Measurements from ENCODE around the gene DNAAF5. TPM values are rescaled to one million over a fixed set of nuclear protein-coding genes. Genes with fewer than 3 reads are reported as not detected.

Gene DNAAF5
- total RNA-seq, 4 donors from 2014 or later, result 26.8 to 75.8 (median 45.3) TPM

DNA sequence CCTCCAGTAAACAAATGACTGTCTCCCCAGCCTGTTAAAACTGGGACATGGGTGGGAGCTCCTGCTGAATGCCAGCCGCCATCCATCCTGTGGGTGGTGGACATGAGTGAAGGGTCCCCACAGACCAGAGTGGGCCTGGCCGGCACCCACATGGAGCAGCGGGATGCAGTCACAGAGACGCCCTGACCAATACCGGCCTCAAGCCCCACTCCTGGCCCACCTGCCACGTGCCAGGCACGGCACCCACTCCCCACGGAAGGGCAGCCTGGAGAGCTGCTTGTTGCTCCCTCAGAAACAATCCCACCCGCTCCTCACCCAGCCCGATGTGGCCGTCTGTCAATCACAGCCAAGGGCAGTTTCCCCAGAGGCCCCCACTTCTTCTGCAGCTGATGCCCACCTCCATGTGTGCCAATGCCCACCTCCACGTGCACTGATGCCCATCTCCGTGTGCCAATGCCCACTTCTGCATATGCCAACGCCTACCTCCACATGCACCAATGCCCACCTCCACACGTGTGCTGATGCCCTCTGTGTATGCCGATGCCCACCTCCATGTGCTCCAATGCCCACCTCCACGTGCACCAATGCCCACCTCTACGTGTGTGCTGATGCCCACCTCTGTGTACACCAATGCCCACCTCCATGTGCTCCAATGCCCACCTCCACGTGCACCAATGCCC is 42.8 kb upstream of the DNAAF5 start:
- no peaks in the 10 kb centered on the region for H3K4me1 ChIP-seq
- H3K4me3 ChIP-seq, result no peak overlapping the region
- peak in 1 of 3 donors; percentile 20 for DNase-seq
- peaks cover 0 to 12% (median 3%) of the 10 kb centered on the region in 4 donors for H3K9me3 ChIP-seq
- no peak overlapping the region for H3K27ac ChIP-seq
- H3K27me3 ChIP-seq, result no peaks in the 10 kb centered on the region
- peaks cover 0 to 4% (median 0%) of the 10 kb centered on the region in 3 donors for H3K36me3 ChIP-seq
- TF ChIP-seq, protein P1, sequence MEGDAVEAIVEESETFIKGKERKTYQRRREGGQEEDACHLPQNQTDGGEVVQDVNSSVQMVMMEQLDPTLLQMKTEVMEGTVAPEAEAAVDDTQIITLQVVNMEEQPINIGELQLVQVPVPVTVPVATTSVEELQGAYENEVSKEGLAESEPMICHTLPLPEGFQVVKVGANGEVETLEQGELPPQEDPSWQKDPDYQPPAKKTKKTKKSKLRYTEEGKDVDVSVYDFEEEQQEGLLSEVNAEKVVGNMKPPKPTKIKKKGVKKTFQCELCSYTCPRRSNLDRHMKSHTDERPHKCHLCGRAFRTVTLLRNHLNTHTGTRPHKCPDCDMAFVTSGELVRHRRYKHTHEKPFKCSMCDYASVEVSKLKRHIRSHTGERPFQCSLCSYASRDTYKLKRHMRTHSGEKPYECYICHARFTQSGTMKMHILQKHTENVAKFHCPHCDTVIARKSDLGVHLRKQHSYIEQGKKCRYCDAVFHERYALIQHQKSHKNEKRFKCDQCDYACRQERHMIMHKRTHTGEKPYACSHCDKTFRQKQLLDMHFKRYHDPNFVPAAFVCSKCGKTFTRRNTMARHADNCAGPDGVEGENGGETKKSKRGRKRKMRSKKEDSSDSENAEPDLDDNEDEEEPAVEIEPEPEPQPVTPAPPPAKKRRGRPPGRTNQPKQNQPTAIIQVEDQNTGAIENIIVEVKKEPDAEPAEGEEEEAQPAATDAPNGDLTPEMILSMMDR (IDR thresholded peaks at IDR 0.05), result no peak
- TF ChIP-seq POLR2A (IDR thresholded peaks at IDR 0.05), result no peak

DNA sequence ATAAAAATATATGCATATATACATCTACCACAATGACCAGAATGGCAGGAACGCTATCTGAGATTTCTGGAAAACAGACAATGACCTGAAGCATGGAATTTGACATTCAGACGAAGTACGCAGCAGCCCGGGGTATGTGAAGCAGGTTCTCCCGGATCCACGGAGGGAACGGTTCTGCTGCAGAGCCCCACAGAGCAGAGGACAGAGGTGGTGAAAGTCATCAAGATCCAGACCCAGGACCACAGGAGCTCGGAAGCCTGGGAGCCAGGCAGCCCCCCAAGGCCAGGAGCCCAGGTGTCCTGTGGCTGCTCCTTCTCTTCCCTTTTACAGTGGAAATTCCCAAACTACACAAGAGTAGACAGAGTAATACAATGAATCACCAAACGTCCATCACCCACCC is 42.1 kb upstream of the DNAAF5 start:
- DNase-seq, result no peak
- Histone ChIP-seq H3K27ac (no peak overlapping the region), H3K9me3 (peaks cover 0 to 14% (median 3%) of the 10 kb centered on the region in 4 donors), H3K27me3 (no peaks in the 10 kb centered on the region), H3K4me3 (no peak overlapping the region), H3K4me1 (no peaks in the 10 kb centered on the region), H3K36me3 (peaks cover 0 to 3% (median 0%) of the 10 kb centered on the region in 3 donors)
- TF ChIP-seq POLR2A (IDR thresholded peaks at IDR 0.05), result no peak
- TF ChIP-seq, protein P1 (IDR thresholded peaks at IDR 0.05), result no peak

DNA sequence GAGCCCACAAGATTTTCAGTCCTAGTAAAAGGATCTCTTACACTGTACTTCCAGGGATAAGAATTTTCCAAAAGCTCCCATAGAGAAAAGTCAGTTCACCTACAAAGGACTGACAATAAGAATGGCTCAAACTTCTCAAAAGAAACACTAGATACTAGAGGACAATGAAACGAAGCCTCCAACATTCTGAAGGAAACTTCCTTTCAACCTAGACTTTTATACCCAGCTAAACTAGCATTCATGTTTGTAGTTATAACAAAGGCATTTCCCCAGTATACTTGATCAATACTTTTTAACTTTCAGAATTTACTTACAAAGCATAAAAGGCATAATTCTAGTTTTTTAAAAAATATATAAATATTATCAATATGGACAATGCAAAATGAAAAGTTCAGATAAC is 41.0 kb upstream of the DNAAF5 start:
- H3K4me1 ChIP-seq, result no peaks in the 10 kb centered on the region
- H3K27me3 ChIP-seq, result no peaks in the 10 kb centered on the region
- no peak for TF ChIP-seq POLR2A (IDR thresholded peaks at IDR 0.05)
- TF ChIP-seq, protein P1 (IDR thresholded peaks at IDR 0.05), result no peak
- H3K27ac ChIP-seq, result no peak overlapping the region
- peaks cover 0 to 14% (median 3%) of the 10 kb centered on the region in 4 donors for H3K9me3 ChIP-seq
- DNase-seq, result no peak
- H3K4me3 ChIP-seq, result no peak overlapping the region
- no peaks in the 10 kb centered on the region for H3K36me3 ChIP-seq

DNA sequence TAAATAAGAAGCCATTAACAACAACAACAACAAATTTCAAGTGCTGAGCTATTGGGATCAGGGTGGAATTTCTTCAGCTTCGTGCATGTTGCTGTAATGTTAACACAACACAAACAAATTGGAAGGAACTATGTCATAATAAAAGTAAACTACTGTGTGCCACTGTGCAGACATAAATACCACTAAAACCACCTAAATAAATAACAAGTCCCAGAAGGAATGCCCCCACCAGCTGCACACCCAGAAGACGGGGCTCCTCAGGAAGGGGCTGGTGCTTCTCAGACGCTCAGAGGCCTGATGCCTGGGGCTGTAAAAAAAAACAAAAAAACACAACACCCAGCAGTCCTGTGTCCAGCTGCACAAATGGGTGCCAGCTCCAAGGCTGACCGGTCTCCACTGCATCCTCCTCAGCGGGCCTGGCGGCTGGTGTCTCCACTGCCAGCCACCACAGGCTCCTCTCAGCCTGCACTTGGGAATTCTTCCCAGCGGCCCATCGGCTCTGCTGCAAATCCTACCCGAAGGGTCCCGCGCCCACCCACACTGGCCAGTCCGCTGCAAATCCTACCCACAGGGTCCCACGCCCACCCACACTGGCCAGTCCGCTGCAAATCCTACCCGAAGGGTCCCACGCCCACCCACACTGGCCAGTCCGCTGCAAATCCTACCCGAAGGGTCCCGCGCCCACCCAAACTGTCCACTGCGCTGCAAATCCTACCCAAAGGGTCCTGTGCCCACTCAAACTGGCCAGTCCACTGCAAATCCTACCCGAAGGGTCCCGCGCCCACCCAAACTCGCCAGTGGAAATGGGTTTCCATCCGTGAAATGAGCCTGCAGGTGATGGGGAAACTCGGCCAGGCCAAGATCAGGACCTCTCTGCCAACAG is 35.8 kb upstream of the DNAAF5 start:
- Histone ChIP-seq H3K9me3 (peaks cover 0 to 11% (median 3%) of the 10 kb centered on the region in 4 donors), H3K27me3 (no peaks in the 10 kb centered on the region), H3K4me3 (no peak overlapping the region), H3K27ac (peak overlapping the region in 1 of 4 donors; percentile 8), H3K4me1 (no peaks in the 10 kb centered on the region), H3K36me3 (no peaks in the 10 kb centered on the region)
- no peak for DNase-seq
- no peak for TF ChIP-seq POLR2A (IDR thresholded peaks at IDR 0.05)
- TF ChIP-seq, protein P1 (IDR thresholded peaks at IDR 0.05), result no peak

DNA sequence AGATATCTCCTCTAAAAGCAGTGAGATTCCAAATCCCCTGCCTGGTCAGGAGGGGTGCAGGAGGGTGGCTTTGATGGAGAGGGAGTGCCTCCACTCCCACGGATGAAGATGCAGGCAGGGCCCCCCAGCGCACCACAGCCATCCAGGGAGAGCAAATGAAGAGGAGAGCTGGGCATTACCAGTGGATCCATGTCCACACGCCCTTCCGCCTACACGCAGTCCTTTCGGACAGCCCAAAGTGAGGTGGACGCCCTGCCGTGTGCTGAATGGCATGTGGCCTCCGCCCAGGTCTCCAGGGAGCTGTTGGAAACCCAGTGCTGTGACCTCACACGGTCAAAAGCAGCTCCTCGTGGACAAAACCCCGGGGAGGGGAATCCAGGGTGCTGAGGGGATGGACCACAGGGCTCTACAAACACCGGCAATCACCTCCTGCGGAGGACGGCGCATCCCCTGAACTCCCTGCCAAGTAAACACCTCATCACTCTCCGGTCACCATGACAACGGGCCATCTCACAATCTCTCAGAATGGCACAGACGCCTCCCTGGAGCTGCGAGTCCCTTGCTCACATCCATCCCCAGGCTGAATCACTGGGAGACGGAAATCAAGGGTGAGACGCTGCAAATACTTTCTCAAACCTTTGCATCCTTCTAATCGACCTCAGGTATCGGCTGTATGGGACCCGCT is 35.0 kb upstream of the DNAAF5 start:
- DNase-seq, result no peak
- no peaks in the 10 kb centered on the region for H3K27me3 ChIP-seq
- peak overlapping the region in 1 of 4 donors; percentile 8 for H3K27ac ChIP-seq
- no peaks in the 10 kb centered on the region for H3K36me3 ChIP-seq
- no peak overlapping the region for H3K4me3 ChIP-seq
- TF ChIP-seq, protein P1 (IDR thresholded peaks at IDR 0.05), result no peak
- no peak for TF ChIP-seq POLR2A (IDR thresholded peaks at IDR 0.05)
- H3K9me3 ChIP-seq, result peaks cover 0 to 6% (median 2%) of the 10 kb centered on the region in 4 donors
- H3K4me1 ChIP-seq, result no peaks in the 10 kb centered on the region
